HFF-Myc (cell line): ENCODE measurements around the gene MTA2.
A peak's percentile ranks its signal among the peaks of the same experiment; 100 is the strongest.
"Not testable (repeated sequence)": the region's sequence is repeated elsewhere in the genome, so short reads cannot be mapped to it uniquely, and the experiment has no call there.

ENCODE experiments used
- DNase-seq: peaks from one replicate; pipeline ENCODE4 v3.0.0-alpha.2; 2011; ENCODE audit warnings: low read depth; ENCODE audit errors: extremely low read depth
- H3K4me3 ChIP-seq: replicated peaks from 2 replicates; pipeline ENCODE4 v1.5.1; 2011; ENCODE audit warnings: low read depth, mild to moderate bottlenecking, control low read depth, low read length
- TF ChIP-seq, protein P1 (sequence below): IDR thresholded peaks from 2 replicates; pipeline ENCODE4 v1.5.1; 2012; ENCODE audit warnings: mild to moderate bottlenecking, low read depth, low read length, control low read depth; ENCODE audit errors: missing control alignments

MTA2 gene

DNA sequence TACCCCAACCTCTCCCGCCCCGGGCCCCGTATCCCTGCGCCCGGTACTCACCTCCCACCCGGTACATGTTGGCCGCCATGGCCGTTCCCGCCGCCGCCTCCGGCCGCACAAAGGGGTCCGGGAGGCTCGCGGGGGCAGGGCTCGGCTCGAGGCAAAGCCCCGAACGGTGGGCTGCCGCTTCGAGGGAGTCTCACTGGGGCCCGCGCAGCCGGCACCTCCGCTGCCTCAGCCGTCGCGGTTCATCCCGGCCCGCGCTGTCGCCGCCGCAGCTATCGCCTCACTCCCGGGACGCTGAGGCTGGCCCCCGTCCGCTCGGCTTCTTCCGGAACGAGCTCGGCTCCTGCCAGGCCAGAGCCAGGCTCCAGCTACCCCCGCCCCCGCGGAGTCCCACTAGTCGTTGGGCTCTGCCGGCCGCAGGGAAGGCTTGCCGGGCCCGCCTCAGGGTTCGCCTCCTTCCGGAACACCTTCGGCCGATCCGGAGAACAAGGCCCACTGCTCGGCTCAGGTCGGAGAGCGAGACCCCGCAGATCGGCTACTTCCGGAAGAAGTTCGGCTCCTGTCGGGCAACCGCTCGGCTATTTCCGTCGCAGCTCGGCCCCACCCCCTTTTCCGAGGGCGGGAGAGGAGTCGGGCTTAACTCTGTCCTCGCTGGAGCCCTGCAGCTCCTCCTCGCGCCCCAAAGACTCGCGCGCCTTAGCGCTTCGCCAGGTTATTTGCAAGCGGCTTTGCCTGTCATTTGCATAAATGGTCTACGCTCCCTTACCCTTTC lies at the start of gene MTA2:
Gene MTA2, minus strand, starts transcription at position 494 of the 769 bp plus-strand sequence. Its CDS starts 415 bp downstream, at position 79.
- DNase-seq, result peak; percentile 93
- peak within 1 kb of the TSS; percentile 92 for H3K4me3 ChIP-seq
- TF ChIP-seq, protein P1, sequence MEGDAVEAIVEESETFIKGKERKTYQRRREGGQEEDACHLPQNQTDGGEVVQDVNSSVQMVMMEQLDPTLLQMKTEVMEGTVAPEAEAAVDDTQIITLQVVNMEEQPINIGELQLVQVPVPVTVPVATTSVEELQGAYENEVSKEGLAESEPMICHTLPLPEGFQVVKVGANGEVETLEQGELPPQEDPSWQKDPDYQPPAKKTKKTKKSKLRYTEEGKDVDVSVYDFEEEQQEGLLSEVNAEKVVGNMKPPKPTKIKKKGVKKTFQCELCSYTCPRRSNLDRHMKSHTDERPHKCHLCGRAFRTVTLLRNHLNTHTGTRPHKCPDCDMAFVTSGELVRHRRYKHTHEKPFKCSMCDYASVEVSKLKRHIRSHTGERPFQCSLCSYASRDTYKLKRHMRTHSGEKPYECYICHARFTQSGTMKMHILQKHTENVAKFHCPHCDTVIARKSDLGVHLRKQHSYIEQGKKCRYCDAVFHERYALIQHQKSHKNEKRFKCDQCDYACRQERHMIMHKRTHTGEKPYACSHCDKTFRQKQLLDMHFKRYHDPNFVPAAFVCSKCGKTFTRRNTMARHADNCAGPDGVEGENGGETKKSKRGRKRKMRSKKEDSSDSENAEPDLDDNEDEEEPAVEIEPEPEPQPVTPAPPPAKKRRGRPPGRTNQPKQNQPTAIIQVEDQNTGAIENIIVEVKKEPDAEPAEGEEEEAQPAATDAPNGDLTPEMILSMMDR, result no peak

DNA sequence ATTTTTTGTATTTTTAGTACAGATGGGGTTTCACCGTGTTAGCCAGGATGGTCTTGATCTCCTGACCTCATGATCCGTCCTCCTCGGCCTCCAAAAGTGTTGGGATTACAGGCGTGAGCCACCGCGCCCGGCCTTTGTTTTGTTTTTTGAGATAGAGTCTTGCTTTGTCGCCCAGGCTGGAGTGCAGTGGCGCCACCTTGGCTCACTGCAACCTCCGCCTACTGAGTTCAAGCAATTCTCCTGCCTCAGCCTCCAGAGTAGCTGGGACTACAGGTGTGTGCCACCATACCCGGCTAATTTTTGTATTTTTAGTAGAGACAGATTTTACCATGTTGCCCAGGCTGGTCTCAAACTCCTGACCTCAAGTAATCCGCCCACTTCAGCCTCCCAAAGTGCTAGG lies 48.6 kb upstream of the MTA2 start:
- H3K4me3 ChIP-seq, DNase-seq: not testable (repeated sequence)

DNA sequence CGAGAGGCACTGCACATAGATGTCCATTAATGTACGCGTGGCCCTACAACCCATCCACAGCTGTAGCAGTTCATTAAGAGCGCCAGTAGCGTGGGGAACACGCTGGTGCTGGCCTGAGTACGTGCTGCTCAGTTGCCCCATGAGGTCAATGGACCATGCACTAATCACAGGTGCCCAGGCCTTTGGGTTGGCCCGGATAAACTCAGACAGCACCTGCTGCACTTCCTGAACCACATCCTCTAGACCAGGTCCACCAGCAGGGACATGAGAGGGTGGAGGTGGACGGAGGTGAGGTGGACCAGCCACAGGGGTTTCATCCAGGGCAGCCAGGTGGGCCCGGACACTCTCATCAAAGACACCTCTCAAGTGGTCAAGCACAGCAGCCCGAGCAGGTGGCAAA lies 47.8 kb upstream of the MTA2 start:
- no peak for DNase-seq
- no peak overlapping the region for H3K4me3 ChIP-seq
- TF ChIP-seq, protein P1, result no peak

DNA sequence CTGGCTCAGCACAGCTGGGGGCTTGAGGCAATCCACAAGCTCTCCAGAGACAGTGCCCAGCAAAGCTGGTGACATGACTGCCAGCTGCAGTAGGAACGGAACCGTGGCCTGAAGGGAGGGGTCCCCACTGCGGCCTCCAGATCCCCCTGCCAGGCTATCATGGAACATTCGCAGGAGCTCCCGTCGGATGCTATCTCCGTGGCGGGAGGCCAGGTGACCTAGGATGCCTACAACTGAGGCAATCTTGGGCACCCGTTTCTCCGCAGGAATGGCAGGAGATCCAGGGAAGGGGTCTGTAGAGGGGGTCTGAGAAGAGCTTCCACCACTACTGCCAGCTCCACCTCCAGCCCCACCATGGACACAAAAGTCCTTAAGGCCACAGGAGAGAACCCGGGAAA lies 47.3 kb upstream of the MTA2 start:
- no peak overlapping the region for H3K4me3 ChIP-seq
- no peak for DNase-seq
- TF ChIP-seq, protein P1, result no peak

DNA sequence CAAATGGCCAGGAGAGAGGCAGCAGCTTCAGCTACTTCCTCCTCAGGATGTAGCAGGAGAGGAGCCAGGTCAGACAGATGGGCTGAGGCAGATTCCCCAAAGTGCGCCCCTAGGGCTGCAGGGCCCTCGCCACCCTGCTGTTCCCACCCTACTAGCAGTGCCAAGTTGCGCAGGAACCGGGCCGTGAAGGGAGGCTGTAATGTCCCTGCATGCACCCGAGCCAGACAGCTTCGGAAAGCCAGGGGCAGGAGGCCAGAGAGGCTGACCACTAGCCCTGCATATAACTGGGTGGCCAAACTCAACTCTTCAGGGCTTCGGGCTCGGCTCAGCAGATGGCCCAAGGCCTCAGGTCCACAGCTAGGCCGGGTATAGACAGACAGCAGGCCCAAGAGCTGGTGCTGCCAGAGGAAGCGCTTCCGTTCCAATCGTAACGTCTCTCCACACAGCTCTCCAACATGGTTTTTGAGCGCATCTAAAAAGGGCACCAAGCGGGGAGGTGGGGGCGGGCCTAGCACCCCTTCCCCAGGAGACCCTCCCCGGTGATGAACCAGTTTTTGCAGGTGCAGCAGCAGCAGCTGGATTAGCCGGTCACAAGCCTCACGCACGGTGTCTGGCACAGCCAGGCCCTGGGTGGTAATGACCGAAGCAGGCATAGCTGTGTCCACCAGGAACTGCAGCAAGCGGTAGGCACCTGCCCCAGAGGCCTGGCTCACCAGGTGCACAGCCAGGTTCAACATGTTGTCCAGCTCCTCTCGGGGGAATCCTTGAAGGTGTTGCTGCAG lies 46.7 kb upstream of the MTA2 start:
- DNase-seq, result no peak
- no peak overlapping the region for H3K4me3 ChIP-seq
- TF ChIP-seq, protein P1, result no peak

DNA sequence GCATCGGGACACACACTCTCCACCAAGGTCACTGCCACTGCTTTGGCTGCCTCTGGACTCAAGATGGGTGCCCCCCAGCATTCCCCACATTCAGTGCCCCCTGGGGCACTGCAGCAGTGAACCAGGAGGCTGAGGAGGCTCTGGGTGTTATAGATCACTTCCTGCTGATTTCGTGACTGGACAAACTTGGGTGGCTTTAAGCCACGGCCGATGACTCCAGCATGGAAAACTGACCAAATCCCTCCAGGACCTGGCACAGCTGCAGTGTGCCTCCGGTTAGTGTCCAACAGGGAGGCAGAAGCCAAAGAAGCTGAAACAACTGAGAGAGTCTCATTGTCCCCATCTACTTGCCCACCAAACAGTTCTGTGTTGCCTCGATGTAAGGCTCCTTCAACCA lies 45.9 kb upstream of the MTA2 start:
- TF ChIP-seq, protein P1, result no peak
- no peak for DNase-seq

More for the DNA sequence above, 45.9 kb upstream of the MTA2 start:
- no peak overlapping the region for H3K4me3 ChIP-seq
